GM19240 (cell line): ENCODE measurements around the gene LETM1.

Experiments
- DNase-seq: peaks from one replicate; pipeline ENCODE4 v3.0.0; 2011; ENCODE audit warnings: low spot score; ENCODE audit not compliant: insufficient read length

Gene LETM1

GRCh38 chr4:1779588-1780382, 76.2 kb downstream of the LETM1 start:
- DNase-seq, result no peak

DNA sequence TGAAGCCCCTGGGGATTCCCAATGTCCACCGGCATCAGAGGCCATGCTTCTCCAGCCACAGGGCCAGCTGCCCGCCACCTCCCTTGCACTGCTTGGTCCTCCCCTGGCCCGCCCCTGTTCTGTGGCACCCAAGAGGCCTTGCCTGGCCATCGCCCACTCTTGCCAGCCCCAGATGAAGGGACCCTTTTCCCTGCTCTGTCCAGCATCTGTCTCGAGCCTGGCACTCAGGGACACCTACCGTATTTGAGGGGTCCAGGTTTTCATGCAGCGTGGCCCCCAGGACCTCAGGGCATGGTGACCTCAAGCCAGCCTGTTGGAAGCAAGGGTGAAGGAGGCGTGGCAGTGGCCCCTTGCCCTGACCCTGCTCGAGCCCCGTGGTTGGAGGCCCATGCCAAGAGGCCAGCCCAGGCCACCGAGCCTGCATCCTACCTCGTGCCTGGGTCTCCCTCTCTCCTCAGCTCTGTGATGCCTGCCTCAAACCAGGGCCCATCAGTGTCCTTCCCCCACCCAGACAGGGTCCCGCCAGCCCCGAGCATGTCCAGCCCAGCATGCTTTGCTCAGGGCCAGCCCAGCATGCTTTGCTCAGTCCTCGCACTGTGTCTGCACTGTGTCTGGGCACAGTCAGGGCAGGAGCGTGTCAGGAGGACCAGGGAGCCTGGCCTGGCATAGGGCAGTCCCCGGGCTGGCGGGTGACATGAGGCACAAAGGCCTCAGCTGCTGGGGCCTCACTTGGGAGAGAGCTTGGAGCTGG, 77.1 kb downstream of the LETM1 start:
- no peak for DNase-seq

DNA sequence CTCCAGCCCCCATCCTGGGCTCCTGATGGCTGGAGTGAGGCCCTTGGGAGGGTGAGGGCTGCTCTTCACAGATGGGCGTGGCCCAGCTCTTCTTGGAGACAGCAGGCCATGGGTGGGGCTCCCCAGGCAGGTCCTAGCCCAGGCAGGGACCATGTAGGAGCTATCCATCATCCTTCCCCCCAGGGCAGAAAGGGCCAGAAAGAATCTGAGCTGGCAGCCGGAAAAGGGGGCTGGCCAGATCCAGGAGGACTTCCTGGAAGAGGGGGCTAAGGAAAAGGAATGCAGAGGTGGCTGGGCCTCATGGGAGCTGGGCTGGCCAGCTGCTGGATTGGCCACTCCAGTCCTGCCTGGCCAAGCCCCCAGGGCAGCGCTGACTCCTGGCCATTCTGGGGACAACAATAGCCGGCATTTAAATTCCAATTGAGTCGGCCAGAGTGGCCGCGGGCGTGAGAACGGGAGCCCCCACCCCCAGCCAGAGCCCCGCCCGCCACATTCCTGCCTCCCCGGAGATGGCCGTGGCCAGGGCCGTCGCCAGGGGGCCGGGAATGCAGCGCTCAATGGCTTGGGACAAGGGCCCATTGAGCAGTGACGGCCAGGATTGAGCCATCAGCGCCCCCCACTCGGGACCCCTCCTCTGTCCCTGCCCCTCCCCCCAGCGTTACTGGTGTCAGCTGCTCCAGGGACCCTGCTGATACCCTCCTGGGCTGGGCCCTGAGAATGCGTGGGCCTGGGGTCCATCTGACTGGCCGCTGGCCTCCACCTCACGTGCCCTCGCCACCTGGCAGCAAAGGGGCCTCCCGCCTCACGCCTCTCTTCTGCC, 77.9 kb downstream of the LETM1 start:
- no peak for DNase-seq

DNA sequence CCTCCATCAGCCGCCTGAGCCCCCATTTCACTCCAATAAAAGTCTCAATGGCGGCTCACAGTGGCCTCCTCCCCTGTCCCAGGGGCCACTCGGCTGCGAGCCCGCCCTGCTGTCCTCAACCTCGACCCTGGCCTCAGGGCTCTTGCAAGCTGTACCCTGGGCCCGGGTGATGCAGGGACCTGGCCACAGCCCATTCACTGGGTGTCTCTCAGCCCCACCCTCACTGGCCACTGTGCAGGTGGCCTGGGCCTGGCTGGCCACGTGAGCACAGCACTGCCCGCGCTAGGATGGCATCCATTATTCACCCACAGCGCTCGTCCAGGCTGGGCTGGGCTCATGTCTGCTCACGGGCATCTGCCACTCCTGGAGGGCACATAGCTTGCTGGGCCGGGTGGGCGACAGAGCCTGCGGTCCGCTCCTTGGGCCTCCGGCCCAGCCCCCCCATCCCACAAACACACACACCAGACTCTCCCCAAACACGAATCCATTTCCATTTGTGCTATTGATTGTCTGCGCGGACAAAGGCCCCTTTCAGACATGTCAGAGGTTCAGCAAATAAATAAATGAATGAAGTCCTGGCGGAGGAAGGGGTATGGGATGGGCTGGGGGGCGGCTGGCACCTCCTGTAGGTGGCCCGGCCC, 79.3 kb downstream of the LETM1 start:
- DNase-seq, result no peak

DNA sequence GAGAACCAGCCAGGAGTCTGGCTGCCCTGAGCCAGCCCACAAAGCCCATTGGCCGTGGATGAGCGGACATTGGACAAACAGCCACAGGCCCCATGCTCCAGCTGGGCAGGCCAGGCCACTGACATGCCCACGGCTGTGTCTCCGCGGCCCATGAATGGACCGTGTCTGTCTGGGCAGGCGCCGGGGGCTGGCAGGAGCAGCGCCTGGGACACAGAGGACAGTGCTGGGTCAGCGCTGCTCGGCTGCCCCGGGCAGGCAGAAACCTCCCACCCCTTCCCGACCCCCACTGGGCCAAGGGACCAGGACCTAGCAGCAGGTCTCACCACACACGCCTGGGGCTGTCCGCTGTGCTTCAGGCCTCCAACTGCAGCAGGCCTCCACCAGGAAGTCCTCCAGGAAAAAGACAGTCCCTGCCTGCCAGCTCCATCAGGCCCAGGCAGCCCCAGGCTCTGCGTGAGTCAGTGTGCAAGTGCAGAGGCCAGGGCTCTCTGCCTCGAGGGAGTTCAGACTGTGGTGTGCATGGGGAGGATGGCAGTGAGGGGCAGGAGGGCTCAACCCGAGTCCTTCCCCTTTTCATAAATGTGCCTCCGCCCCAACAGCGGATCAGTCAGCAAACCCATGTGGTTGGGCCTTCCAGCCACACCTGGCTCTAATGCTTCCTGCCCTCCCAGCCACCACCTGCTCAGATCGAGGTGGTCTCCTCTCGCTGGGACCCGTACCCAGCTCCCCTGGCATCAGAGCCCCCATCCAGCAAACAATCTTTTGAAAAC, 80.0 kb downstream of the LETM1 start:
- DNase-seq, result no peak

DNA sequence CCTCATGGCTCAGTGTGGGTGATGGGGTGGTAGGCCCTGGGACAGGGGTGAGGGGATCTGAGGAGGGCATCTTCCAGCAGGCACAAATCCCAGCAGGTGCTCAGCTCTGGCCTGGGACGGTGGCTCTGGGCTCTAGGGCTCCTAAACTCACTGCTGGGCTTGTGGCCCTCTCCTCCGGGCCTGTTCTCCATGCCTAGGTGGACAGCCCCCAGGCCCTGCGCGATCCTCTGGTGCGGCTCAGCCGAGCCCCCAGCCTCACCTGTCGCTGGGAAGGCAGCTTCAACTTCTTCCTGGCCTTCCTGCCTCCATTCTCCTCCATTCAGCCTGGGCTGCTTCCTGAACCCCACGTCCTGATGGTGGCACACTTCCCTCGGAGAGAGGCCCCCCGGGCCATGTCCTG, 82.2 kb downstream of the LETM1 start:
- no peak for DNase-seq

DNA sequence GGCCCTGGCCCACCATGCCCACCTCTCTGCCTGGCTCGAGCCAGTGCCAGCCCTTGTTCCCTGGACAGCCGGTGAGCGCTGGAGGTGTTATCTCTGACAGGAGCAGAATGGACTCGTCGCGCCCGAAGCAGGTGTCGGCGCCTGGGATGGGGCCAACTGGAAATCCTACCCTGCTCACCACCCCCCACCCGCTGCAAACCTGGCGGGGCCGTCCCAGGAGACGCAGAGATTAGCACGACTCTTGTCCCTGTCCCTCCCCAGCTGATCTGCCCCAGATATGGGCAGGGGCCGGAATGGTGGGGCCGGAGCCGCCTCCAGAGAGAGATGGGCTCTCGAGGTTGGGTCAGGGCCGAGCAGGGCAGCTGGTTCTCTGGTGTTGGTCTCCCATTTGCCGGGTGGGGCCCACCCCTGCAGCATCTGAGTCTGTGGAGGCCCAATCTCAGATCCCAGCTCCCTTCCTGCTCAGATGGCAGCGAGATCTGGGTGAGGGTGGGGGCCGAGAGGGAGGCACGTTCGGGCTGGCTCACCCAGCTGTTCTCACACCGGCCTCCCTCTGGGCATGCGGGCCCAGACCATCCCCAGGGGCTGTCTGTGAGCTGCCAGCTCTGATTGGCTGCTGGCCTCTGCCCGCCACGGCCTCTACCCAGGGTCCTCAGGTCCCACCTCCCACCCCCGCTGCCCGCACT, 83.0 kb downstream of the LETM1 start:
- no peak for DNase-seq

- DNase-seq, result no peak
These were observed 84.2 kb downstream of the LETM1 start for GRCh38 chr4:1771555-1772305.

- no peak for DNase-seq
These were observed 85.1 kb downstream of the LETM1 start for GRCh38 chr4:1770791-1771231.

- DNase-seq, result no peak
These were observed 85.7 kb downstream of the LETM1 start for GRCh38 chr4:1770245-1770644.

GRCh38 chr4:1769692-1770091, 86.3 kb downstream of the LETM1 start:
- DNase-seq, result no peak

GRCh38 chr4:1768367-1769034, 87.5 kb downstream of the LETM1 start:
- DNase-seq, result no peak

DNA sequence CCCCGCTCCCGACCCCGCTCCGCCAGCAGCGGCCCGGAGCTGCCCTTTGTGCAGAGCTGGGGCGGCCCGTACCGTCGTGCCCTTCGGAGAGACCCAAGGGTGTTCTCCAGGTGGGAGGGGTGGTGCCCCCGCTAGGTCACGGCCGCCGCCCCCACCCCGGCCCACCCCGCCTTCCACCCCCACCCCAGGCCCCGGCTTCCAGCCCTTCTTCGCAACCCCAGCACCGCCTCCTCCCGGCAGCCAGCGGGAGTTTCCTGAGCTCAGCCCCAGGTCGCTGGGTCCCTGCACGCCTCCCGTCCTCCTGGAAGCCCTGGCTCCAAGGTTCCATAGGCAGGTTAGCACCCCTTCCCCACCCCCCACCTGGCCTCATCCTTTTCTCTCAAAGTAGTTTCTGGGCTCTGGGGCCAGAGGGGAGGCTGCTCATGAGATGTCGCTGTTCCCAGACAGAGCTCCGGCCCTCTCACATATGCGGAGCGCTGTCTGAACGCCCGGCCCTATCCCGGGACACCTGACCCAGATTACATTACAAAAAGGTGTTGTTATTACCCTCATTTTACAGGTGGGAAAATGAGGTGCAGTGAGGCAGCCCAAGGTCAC, 88.1 kb downstream of the LETM1 start:
- DNase-seq, result no peak

GRCh38 chr4:1767061-1767769, 88.7 kb downstream of the LETM1 start:
- no peak for DNase-seq

DNA sequence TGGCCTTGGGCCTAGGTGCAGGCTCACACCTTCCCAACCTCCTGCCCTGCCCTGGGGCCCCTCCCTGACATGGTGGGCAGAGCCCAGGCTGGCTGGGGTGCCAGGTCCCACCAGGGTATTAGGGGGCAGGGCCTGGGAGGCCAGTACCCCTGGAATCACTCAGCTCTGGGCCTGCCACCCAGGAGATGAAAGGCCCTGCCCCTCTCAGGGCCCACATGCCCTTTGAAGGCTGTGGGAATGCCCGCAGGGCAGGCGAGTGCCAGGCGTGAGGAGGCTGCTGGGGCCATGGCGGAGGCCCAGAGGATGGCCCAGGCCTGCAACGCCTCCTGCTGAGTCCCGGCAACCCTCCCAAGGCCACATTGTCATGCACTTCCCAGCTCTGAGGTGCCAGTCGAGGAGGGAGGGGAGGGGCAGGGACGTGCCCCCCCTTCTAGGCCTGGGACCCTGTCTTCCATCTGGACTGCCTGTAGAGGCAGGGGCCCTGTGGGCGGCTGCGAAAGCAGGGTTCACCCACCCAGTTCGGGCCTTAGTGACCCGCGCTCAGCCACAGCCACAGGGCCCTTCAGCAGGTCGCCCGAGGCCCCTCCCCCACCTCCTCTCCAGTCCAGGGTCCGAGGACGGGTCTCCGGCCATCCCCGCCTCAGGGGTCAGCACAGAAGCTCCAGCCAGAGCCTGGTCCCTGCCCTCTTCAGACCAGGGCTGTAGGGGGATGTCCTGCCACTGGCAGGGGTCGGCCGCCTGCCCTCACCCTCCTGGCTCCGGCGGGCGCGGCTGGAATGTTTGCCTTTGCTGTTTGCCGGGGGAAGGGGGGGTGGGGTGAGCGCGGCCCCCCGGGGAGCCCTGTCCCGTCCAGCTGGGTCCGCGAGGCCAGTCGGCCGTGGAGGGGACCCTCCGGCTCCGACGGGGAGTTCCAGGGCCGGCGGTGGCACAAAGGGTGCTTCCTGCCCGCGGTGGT, 89.6 kb downstream of the LETM1 start:
- DNase-seq, result no peak

DNA sequence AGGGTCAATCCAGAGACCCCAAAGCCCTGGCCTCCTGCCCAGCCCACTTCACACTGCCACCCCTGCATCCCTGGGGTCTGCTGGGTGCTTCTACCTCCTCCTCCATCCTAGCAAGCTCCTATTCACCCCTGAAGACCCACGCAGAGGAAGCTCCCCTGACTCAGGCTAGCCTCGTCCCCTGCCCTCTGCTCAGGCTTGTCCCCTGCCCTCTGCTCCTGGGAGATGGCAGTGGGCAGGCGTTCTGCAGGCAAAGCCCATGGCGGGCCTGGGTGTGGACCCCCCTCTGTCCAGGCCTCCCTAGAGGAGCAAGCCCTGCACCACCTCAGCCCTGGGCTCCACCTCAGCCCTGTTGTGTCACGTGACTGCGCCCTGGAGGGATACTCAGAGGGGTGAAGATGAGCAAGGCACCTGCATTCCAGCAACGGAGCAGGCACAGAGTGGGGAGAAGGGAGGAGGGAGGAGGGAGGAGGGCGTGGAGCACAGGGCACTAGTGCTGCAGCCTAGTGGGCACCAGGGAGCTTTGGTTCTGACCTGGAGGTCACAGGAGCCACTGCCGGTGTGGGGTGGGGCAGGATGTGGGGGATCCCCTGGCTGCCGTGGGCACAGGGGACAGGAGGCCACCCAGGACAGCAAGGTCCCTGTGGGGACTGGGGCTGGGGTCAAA, 90.4 kb downstream of the LETM1 start:
- no peak for DNase-seq
